HG02885 (cell line): ENCODE data around the gene NTM.

Source experiments
- ATAC-seq: cut with Tn5 transposase; IDR thresholded peaks from one replicate; pipeline ENCODE4 v1.9.1; 2021; ENCODE audit warnings: mild to moderate bottlenecking; ENCODE audit not compliant: unreplicated experiment, poor library complexity

The NTM gene

DNA sequence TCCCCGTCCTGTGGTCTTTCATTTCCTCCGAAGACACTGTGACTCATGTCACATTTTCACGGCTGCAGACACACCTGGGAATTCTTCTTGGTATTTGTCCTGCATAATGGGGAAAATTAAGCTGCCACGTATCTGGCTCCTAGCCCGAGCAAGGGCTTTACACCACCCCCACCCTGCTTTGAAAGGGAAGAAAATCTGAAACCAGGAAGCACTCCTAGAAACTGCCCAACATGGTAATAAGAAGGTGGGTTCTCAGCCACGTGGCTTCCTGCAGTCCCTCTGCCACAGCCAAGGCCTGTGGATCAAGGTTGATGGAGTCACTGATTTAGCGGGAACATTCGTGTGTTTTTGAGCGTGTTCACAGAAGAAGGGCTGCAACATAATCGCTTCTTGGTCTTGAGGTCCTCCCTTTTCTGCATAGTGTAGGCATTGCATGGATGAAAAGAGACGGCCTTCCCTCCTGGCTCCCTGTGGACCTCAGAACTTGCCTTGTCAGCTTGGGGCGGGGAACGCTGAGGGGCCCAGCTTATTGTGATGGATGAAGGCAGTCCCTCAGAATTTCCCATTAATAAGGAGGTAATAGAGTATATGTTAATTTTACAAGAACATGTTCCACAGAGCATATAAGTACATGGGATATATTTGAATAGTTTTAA is 292.0 kb downstream of the NTM start:
- ATAC-seq = no peak

DNA sequence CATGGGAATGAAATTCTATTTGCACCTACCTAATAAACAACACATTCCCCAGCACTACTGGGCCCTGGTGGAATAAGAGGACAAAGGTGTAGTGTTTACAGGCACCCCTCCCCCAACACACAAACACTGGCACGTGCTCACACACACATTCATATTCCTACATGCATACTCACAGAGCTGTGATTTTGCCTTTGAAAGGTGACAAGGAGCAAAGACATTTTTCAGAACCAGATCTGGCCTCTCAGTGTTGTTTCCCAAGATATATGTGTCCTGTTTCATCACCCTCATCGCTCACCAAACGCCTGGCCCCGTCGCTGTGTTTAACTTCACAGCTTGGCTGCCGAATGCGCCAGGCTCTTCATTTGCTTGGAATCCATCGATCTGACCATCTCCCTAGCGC is 292.6 kb downstream of the NTM start:
- ATAC-seq = no peak

DNA sequence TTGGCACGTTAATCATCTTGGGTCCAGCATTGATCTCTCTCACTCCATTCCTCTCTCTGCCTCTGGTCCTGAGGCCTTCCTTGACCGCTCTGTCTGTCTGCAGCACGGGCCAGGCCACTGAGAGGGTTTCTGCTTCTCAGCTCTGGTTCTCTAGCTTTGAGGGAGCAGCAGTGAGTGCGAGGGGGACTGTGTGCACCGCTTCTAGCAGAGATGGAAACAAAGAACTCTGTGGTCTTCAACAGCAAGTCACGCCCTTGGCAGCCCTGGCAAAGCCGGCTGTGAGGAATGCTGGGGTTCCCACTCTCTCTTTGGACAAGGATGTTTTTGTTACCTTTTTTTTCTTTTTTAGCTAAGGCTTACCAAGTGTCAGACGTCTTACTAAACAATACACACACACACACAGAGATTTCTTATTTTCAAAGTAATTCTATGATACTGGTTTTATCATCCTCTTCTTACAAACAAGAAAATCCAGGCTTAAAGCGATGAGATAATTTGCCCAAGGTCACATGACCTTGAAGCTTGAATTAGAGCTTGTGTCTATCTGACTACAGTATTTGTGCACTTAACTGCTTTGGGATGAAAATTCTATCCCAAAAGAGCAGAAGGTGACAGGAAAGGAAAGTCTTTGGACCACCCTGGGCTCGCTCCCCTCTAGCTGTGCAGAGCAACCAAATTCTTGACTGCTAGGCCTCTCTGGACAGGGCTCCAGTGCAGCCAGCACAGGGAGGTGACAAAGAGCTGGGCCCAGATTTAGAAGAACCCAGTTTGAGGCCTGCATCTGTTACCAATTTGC is 293.2 kb downstream of the NTM start:
- no peak for ATAC-seq

DNA sequence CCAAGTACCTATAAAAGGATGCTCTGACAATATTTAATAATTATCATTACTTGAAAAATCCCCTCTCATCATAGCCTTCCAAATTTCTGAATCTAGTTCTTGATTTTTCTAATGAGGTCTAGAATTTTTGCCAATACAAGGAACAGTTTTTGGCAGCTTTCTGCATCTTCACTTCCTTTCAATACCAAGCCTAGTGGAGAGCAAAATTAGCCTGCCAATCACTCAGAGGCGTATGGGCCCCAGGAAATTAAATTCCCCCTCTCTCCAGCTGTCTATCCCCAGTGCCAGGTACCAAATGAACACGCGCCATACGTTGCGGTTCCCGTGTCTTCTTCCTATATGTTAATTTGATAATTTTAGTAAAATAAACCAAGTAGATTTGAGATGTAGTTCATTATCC is 293.9 kb downstream of the NTM start:
- ATAC-seq = no peak

DNA sequence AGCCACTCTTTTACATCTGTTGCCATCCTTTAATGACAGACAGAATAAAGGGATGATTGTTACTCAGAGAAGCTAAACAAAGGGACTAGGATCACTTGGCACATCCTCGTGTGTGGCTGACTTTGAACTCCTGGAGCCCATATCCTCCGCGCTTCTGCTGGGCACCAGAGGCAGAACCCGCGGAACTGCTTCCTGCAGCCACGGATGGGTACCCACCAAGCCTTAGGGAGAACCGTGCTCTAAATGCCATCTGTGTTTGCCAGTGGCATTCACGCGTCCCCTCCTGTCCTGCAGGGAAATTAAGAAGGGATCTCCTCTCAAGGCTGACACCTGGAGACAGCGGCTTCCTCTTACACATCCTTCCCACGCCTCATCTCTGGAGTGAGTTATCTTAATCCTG is 294.4 kb downstream of the NTM start:
- no peak for ATAC-seq

DNA sequence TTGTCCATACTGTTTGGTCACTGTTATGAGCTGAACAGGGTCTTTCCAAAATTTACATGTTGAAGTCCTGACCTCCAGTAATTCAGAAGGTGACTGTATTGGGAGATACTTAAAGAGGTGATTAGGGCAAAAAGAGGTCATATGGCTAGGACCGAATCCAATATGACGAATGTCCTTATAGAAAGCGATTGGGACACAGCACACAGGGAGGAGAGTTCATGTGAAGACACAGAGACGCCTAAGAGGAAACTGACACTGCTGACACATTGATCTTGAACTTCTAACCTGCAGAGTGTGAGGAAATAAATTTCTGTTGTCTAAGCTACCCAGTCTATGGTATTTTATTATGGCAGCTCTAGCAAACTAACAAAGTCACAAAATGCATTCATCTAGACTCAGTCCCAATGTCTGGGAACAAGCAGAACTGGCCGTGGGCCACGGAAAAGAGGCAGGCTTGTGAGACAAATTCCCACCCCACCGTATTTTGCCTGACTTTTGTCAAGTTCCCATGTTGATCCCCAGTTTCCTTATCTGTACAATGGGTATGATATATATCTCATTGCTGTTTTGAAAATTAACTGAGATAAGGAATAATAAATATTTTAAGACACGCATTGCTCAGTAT is 295.0 kb downstream of the NTM start:
- ATAC-seq = no peak

DNA sequence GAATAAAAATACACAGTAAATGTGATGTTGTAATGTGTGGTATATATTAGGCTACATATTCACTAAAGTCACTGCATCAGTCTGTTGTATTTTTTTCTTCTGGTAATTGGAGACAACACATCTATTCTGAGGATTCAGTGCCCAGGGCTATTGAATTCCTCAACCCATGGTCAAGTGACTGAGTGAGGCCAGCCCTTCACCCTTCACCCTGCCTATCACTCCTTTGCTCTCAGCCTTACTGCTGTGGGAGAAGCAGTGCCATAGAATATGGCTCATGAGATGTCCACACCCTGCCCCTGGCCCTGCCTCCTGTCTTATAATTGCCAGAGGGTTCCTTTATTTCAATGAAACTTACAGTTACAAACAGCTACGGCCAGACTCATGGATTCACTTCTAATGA is 295.6 kb downstream of the NTM start:
- ATAC-seq = no peak

DNA sequence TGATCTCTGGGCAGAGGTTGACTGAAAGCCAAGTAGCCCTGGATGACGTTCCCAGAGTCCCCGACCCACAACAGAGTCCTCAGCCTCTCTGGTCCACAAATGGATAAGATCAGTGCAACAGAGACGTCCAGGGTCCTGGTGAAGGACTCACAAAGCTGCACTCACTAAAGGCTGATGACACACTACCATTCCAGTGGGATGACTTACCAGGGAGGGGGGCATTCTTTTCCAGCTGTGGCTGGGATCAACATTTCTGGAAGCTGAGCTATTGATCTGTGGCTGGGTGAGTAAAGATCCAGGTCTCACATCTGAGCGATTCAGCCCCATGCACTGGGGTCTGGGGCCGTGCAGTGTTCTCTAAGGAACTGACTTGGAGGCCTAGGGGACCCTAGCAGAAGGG is 296.2 kb downstream of the NTM start:
- ATAC-seq = no peak

DNA sequence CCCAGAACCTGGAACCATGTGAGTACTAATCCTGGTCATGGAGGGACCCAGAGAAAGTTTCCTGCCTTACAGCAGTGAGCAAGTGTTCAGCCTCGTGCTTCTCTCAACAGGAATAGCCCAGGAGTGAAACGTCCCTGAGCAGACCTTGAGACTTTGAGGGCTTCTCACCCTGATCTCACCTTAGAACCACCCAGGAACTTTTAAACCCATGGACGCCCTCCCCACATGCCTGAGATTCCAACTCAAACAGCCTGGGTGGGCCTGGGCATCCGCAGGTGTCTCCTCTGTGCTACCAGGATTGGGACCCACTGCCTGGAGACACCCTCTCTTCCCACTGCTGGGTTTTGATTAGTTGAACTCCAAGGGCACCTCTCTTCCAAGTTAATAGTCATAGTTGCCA is 297.2 kb downstream of the NTM start:
- no peak for ATAC-seq

DNA sequence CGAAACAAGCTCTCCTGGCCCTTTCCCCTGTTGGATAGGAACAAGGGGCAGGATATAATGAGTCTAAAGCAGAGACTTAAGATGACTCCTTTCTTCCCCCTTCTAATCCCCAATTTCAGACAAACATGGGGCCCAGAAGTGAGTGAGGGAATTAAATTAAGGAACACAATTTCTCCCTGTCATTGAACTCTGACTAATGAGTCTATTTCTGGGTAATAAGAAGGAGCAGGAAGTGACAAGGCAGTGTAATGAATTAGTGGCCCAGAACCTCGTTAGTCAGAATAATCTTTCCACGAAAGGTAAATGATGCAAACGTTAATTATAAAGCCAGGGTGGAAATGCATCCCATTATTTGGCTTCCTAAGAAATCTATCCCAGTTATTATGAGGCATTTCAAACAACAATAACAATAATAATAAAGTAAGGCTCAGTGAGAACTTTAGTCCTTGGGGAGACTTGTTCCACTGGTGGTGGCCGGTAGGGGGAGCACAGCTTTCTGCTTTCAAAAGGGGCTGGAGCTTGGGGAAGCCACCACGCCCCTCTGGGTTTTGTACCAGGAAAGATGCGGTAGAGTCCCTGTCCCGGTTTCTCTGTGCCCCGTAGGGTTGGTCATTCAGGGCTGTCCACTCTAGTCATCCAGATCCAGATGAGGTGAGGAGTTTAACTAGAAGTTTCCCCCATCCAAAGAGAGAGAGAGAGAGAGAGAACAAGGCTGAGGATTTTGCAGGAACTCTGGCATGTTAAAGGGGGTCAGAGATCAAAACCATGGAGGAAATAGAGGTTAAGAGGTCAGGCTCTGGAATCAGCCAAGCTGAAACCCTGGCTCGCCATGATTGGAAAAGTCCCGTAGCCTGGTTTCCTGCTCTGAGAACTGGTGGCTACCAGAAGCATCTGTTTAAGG is 298.3 kb downstream of the NTM start:
- ATAC-seq = peak; percentile 85

DNA sequence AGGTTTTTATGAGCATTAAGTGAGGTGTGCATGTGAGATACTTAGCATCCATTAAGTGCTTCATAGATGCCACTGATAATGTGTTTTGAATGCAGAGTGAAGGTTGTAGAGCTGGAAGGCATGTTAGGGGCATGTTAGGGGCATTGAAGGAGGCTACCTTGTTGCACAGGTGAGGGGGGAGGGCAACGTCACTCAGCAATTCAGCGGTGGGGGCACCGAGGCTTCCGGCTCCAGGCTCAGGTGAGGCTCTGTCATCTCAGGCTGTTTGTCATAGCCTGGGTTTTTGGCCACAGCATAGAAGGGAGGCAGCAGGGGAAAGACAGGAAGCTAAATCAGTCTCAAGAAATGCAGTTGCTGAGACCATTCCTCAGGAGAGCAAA is 299.0 kb downstream of the NTM start:
- no peak for ATAC-seq

DNA sequence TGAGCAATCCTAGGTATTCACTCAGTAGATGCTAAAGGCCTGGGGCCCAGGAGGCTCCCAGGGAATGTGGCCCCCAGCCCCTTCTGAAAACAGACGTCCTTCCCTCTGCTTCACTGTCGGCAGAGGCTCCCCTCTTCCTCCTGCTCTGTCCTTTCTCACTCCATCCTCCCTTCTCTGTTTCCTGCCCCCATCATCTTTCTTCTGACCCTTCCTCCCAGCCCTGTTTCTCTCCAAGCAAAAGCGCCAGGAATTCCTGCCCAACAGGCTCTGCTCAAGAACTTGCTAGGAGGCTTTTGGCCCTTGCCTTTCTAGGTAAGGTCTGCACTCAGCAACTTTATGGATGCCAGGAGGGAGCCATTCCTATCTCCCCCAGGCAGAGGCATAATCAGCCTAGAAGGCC is 300.5 kb downstream of the NTM start:
- no peak for ATAC-seq

DNA sequence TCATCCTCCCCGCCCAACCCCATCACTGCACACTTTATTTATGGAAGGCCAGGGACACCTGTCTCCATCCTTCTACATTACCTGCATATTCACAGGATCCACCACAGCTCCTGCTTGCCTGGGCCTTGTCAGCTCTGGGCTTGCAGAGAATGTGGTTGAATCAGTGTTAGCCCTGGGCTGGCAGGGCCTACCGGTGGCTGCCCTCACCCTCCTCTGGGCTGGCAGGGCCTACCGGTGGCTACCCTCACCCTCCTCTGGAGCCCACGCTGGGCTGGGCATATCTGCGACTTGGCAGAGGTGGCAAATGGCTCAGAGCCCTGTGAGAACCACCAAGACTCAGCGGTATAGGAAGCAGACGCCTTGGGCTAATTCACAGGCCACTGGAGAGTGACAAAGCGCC is 300.9 kb downstream of the NTM start:
- no peak for ATAC-seq

DNA sequence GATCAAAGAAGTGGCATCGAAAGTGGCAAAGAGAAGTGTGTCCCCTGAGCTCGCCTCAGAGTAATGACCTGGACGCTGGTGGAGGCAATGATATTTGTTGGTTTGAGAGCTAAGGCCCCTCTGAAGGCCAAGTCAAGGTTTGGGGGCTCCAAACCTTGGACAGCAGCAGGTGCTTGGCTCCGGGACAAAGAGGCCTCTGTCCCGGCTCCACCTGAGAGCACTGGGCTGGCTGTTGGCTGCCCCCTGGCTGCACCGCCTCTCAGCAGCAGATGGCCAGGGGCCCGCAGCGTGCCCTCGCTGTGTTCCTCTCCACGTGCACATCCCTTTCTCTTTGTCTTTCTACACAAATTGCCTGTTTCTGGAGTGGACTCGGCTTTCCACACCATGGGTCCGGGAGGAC is 301.3 kb downstream of the NTM start:
- ATAC-seq = no peak

DNA sequence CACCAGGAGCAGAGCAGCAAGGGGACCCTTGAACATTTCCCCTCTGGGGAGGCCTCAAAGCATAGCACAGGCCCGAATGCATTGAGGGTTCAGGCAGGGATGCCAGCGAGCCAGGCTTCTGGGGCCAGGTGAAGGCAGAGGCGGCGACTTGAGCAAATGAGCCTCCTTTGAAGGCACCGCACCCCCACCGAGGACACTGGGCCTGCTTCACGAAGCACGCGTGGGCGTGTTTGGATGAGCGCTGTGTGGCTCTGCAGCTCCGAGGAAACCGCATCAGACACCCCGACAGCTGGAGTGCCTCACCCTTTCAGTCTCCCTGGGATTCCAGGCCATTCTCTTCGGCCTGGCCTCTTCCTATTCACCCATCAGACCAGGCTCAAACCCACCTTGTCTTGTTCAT is 301.8 kb downstream of the NTM start:
- no peak for ATAC-seq

DNA sequence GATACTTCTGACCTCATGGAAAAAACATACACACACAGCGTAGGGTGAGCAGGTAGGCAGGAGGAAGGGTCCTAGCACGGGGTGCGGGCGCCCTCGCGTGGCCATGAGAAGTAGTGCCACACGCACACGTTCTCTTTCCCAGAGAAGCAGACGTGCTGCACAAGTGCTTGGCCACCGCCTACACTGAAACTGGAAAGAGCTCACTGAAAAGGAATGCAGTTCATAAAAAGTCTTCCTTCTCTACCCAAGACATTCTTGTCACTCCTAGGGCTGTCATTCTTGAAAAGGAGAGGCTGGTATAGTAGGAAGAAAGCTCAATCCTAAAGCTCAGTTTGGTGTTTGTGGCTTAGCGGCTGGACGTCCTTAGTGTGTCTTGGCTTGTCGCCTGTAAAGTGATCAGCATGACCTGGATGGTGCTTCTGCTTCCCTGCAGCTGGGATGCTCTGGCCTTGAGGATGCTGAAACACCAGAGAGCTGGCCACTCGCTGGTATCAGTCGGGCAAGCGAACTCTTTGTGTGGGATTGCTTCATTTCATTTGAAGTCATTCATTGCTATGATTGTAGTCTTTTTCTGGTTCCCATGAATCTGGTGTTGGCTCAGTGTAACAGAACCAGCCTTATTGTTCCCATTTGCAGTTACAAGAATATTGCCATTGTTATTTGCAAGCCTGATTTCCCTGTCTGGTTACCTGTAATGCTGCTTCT is 303.8 kb downstream of the NTM start:
- peak; percentile 89 for ATAC-seq

DNA sequence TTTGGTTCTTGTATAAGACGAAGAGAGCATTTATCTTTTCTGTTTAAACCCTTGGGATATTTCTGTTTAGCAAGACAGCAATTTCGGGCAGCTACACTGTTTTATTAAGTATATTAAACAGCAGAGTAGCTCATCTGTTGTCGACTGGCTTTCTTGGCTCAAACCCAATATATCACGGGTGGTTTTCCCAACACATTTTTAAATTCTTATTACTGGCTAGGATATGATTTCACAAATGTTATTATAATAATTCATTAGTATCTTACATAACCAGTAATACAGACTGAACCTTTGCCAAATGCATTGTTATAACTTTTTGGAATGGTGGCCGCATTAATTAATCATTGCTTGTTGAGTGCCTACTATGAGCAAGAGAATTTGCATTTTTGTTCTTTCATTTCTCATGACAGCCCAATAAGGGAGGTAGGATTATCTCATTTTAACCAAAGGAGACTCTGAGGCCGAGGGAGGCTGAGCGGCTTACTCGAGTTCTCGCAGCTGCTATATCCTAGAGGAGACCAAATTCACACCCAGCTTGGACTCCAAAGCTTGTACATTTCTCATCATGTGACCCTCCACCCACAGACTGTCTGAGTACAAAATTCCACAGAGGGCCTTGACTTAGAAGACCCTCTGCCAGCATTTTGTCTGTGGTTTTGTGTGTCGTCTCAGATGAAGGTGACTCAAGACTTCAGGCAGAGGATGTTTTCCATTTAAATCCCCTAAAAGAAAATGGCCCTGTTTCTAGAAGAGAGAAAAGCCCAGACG is 304.9 kb downstream of the NTM start:
- ATAC-seq = no peak

DNA sequence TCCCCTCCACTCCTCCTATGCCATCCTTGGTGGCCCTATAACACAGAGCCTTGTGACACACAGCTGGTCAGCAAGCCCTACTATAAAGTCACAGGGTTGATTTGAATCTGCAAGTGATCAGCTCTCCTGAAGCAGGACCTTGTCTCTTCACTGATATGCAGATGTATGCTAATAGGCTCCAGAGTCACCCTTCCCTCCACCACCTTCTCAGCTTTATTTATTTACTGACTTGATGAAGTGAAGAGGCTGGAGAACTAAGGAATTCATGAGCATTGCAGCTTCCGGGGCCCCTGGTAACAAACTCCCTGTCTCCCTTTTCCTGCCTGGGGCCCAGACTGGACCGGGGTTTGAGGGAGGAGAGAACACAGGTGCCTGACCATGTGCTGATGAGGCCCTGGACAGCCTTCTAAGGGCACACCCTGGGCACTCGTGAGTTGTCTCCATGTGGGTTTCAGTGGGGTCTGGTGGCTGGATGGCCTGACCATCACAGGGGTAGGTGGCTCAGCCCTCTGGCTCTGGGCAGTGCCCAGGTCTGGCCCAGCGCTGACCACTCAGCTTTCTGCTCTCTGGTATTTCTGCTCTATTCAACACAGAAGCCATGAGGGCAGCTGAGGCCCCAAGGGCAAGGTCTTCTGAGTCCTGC is 307.5 kb downstream of the NTM start:
- no peak for ATAC-seq
